ENCODE data around the gene VPS51. TPM values are rescaled to one million over a fixed set of nuclear protein-coding genes. Genes with fewer than 3 reads are reported as not detected.
"Not testable (repeated sequence)": the region's sequence is repeated elsewhere in the genome, so short reads cannot be mapped to it uniquely, and the experiment has no call there.

The VPS51 gene
- total RNA-seq, 4 donors from 2014 or later: 206 to 515 (median 266) TPM

DNA sequence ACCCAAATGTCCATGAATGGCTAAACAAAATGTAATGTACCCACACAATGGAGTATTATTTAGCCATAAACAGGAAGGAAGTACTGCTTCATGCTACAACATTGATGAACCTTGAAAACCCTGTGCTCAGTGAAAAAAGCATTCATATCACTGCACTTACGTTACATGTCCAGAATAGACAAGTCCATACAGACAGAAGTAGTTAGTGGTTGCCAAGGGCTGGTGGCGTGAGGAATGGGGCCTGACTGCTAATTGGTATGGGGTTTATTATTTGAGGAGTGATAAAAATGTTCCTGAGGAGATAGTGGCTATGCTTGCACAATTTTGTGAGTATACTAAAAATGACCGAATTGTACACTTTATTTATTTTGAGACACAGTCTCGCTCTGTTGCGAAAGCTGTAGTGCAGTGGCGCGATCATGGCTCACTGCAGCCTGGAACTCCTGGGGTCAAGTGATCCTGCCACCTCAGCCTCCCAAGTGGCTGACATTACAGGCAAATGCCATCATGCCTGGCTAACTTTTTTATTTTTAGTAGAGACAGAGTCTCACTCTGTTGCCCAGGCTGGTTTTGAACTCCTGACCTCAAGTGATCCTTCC, 46.0 kb downstream of the VPS51 start:
- DNase-seq (peak in 1 of 2 donors; percentile 64), ATAC-seq (peak; percentile 79 to 83)
- no peaks in the 10 kb centered on the region for H3K36me3 ChIP-seq
- H3K4me1 ChIP-seq: no peaks in the 10 kb centered on the region
- no peaks in the 10 kb centered on the region for H3K27me3 ChIP-seq
- no peak overlapping the region for H3K4me3 ChIP-seq
- no peak for TF ChIP-seq POLR2A (IDR thresholded peaks at IDR 0.05)
- TF ChIP-seq, protein P1, sequence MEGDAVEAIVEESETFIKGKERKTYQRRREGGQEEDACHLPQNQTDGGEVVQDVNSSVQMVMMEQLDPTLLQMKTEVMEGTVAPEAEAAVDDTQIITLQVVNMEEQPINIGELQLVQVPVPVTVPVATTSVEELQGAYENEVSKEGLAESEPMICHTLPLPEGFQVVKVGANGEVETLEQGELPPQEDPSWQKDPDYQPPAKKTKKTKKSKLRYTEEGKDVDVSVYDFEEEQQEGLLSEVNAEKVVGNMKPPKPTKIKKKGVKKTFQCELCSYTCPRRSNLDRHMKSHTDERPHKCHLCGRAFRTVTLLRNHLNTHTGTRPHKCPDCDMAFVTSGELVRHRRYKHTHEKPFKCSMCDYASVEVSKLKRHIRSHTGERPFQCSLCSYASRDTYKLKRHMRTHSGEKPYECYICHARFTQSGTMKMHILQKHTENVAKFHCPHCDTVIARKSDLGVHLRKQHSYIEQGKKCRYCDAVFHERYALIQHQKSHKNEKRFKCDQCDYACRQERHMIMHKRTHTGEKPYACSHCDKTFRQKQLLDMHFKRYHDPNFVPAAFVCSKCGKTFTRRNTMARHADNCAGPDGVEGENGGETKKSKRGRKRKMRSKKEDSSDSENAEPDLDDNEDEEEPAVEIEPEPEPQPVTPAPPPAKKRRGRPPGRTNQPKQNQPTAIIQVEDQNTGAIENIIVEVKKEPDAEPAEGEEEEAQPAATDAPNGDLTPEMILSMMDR (IDR thresholded peaks at IDR 0.05 in 4 of 5, conservative IDR thresholded peaks at IDR 0.05 in 1 of 5): no peak
- in situ Hi-C loops (cut with MboI; ENCODE audit: low sequenced_read_pairs in 4 of 4): no loop called here
- H3K9me3 ChIP-seq: no peaks in the 10 kb centered on the region
- intact Hi-C loops (cut with DNase I; ENCODE audit: low total_unique reads): loop anchor here (5.0 kb wide), 1 partner anchor 40 kb away; the partner anchor contains the start of gene CAPN1
- peak overlapping the region; percentile 41 to 77 (median 50) for H3K27ac ChIP-seq

DNA sequence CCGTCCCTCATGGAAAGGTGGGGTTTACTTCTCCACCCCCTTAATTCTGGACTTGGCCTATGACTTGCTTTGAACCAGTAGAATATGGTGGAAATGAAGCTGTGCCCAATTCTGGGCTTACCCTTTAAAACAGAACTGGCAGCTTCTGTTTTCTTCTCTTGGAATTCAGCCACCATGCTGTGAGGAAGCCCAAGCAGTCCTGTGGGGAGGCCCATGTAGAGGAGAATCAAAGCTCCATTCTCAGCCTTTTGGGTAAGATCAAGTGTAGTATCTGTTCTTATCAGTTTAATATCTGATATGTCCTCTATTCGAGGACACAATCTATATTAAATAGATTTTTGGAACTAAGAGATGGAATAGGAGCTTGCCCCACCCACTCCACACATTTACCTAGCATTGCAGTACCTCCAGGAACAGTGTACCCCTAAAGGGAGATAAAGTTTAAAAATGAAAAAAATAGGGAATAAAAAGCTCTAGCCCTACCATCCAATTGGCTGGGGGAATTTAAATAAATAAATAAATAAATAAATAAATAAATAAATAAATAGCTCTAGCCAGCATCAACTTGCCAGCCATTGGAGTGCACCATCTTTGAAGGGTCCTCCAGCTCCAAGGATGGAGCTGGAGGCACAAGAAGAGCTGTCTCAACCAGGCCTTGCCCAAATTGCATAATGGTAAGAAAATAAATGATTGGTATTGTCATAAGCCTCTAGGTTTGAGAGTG, 51.5 kb downstream of the VPS51 start:
- no peaks in the 10 kb centered on the region for H3K27me3 ChIP-seq
- in situ Hi-C loops (cut with MboI; ENCODE audit: low sequenced_read_pairs in 4 of 4): no loop called here
- no peak overlapping the region for H3K4me3 ChIP-seq
- H3K27ac ChIP-seq: no peak overlapping the region
- peak in 1 of 2 donors; percentile 0 for DNase-seq
- H3K9me3 ChIP-seq: no peaks in the 10 kb centered on the region
- no peak for TF ChIP-seq POLR2A (IDR thresholded peaks at IDR 0.05)
- TF ChIP-seq, protein P1 (IDR thresholded peaks at IDR 0.05 in 4 of 5, conservative IDR thresholded peaks at IDR 0.05 in 1 of 5): no peak
- H3K36me3 ChIP-seq: no peaks in the 10 kb centered on the region
- no peak for ATAC-seq
- intact Hi-C loops (cut with DNase I; ENCODE audit: low total_unique reads): no loop called here
- H3K4me1 ChIP-seq: peaks cover 13 to 21% of the 10 kb centered on the region in 2 donors

DNA sequence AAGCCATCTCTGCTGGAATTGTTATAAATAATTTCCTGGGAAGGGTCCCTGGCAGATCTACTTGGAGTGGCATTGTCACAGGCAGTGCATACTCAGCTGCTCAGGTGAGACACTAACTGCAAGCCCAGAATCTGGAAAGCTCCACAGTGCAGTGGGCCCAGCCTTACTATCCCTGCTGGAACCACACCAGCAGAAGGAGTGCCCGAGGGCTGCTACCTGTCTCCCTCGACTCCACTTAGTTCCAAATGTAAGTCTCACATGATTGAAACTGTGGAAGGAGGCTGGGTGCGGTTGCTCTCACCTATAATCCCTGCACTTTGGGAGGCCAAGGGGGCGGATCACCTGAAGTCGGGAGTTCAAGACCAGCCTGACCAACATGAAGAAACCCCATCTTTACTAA, 52.6 kb downstream of the VPS51 start:
- peak overlapping the region in 1 of 4 donors; percentile 19 for H3K27ac ChIP-seq
- DNase-seq (peak in 1 of 2 donors; percentile 9), ATAC-seq (no peak)
- in situ Hi-C loops (cut with MboI; ENCODE audit: low sequenced_read_pairs in 4 of 4): no loop called here
- intact Hi-C loops (cut with DNase I; ENCODE audit: low total_unique reads): no loop called here
- no peaks in the 10 kb centered on the region for H3K9me3 ChIP-seq
- peaks cover 13 to 21% of the 10 kb centered on the region in 2 donors for H3K4me1 ChIP-seq
- no peaks in the 10 kb centered on the region for H3K27me3 ChIP-seq
- H3K36me3 ChIP-seq: no peaks in the 10 kb centered on the region
- H3K4me3 ChIP-seq: no peak overlapping the region
- TF ChIP-seq, protein P1 (IDR thresholded peaks at IDR 0.05 in 4 of 5, conservative IDR thresholded peaks at IDR 0.05 in 1 of 5): no peak
- TF ChIP-seq POLR2A (IDR thresholded peaks at IDR 0.05): no peak

DNA sequence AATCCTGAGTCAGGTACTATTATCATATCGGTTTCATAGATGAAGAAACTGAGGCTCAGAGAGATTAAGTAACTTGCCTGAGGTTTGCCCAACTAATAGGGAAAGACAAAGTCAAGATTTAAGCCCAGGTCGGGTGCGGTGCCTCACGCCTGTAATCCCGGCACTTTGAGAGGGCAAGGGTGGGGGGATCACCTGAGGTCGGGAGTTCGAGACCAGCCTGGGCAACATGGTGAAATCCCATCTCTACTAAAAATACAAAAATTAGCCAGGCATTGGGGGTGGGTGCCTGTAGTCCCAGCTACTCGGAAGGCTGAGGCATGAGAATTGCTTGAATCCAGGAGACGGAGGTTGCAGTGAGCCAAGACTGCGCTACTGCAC, 54.1 kb downstream of the VPS51 start:
- in situ Hi-C loops (cut with MboI; ENCODE audit: low sequenced_read_pairs in 4 of 4); H3K4me3 ChIP-seq; H3K9me3 ChIP-seq; H3K27me3 ChIP-seq; ATAC-seq; H3K36me3 ChIP-seq; DNase-seq: not testable (repeated sequence)
- Histone ChIP-seq H3K4me1 (peaks cover 13 to 21% of the 10 kb centered on the region in 2 donors), H3K27ac (peak overlapping the region; percentile 86 to 91 (median 88))
- intact Hi-C loops (cut with DNase I; ENCODE audit: low total_unique reads): loop anchor here (1.0 kb wide), 1 partner anchor 15 kb away; no protein-coding TSS in a partner anchor

All from gastrocnemius medialis (tissue), 4 donors.